Spleen (tissue), 7 donors: Measurements from ENCODE around the gene POLR2J.

Source experiments
- POLR2A ChIP-seq, 3 donors: fragments of 450-650 bp; IDR thresholded peaks; one replicate each; pipeline ENCODE4 v1.5.1; 2017; ENCODE audit warnings: antibody characterized with exemption in 3 of 3, mild to moderate bottlenecking in 1 of 3
- TF ChIP-seq, protein P1 (sequence below), 11 experiments: fragments of 200-600 bp in 7 of 11; fragments of 450-650 bp in 4 of 11; sonication (generic) in 4 of 11; IDR thresholded peaks in 8 of 11; conservative IDR thresholded peaks in 3 of 11; 1 replicate in 7 of 11; 2 replicates in 4 of 11; pipeline versions ENCODE4 v1.4.0 to v1.8.0; 2016 to 2021; ENCODE audit warnings: antibody characterized with exemption in 11 of 11, inconsistent platforms in 4 of 11, mild to moderate bottlenecking in 1 of 11
- donor health status: DM: no; HTN: no; CAD: no; lungs with moderate emphysema.
- donor health status: DM: no; HTN: no; CAD: no.
- donor health status: DM: no; HTN: no; CAD: no.

DNA sequence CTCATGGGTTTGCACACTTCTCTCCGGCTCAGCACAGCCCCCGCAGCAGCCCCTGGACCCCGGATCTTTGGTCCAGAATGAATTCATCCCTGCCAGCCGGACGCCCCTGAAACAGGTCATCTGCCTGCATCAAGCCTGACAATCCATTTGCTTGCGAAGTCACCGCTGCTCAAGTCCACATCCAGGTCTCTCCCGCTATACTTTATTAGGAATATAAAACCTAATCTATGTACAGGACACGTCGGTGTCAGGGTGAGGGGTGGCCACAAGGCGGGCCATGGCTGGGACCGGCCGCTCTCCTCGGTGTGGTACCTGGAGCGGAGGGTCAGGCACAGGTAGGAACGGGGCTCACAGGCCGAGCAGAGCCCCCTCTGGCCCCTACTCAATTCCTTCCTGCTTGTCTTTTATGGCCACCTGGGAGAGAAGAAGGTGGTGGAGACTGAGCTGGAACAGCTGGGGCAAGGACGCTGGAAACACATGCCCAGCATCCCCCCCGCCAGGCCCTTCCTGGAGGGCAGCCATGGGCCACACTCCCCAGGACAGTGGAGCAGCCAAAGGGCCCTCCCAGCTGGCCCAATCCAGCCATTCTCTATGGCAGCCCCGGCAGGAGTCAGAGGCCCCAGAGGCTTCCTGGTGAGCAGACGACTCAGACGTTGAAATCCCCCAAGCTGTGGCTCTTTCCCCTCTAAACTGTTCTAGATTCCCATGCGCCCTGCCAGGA, 5.3 kb downstream of the POLR2J start:
- TF ChIP-seq, protein P1, sequence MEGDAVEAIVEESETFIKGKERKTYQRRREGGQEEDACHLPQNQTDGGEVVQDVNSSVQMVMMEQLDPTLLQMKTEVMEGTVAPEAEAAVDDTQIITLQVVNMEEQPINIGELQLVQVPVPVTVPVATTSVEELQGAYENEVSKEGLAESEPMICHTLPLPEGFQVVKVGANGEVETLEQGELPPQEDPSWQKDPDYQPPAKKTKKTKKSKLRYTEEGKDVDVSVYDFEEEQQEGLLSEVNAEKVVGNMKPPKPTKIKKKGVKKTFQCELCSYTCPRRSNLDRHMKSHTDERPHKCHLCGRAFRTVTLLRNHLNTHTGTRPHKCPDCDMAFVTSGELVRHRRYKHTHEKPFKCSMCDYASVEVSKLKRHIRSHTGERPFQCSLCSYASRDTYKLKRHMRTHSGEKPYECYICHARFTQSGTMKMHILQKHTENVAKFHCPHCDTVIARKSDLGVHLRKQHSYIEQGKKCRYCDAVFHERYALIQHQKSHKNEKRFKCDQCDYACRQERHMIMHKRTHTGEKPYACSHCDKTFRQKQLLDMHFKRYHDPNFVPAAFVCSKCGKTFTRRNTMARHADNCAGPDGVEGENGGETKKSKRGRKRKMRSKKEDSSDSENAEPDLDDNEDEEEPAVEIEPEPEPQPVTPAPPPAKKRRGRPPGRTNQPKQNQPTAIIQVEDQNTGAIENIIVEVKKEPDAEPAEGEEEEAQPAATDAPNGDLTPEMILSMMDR (IDR thresholded peaks at IDR 0.05 in 8 of 11, conservative IDR thresholded peaks at IDR 0.05 in 3 of 11) = no peak
- no peak for TF ChIP-seq POLR2A (IDR thresholded peaks at IDR 0.05)
